Gastroesophageal sphincter (tissue), 4 donors: ENCODE data around the gene KIF24. TPM values are rescaled to one million over a fixed set of nuclear protein-coding genes. Genes with fewer than 3 reads are reported as not detected.

Experiments
- ATAC-seq: fragments of 150-250 bp; one replicate; pipeline ENCODE4 v1.9.1; 2016; ENCODE audit warnings: mild to moderate bottlenecking, moderate library complexity
- H3K27ac ChIP-seq, 4 donors: fragments of 200-600 bp; sonication (generic) in 3 of 4; 1 replicate in 3 of 4; 2 replicates in 1 of 4; pipeline ENCODE4 v1.5.1; 2016 to 2019
- H3K27me3 ChIP-seq: fragments of 200-600 bp; sonication (generic); one replicate; pipeline ENCODE4 v1.5.1; 2019
- H3K36me3 ChIP-seq, 2 donors: fragments of 200-600 bp; sonication (generic); one replicate each; pipeline ENCODE4 v1.5.1; 2019; ENCODE audit warnings: control low read depth in 1 of 2
- H3K4me1 ChIP-seq, 3 donors: fragments of 200-600 bp; sonication (generic); 1 replicate in 2 of 3; 2 replicates in 1 of 3; pipeline ENCODE4 v1.5.1; 2016 to 2019; ENCODE audit warnings: control low read depth in 2 of 3
- H3K4me3 ChIP-seq, 2 donors: fragments of 200-600 bp; sonication (generic); one replicate each; pipeline ENCODE4 v1.5.1; 2019; ENCODE audit warnings: mild to moderate bottlenecking in 1 of 2, moderate library complexity in 1 of 2
- H3K9me3 ChIP-seq, 3 donors: fragments of 200-600 bp; sonication (generic); one replicate each; pipeline ENCODE4 v1.5.1; 2017 to 2019; ENCODE audit warnings: control low read depth in 2 of 3
- CTCF ChIP-seq, 4 experiments: fragments of 200-600 bp in 2 of 4; fragments of 450-650 bp in 2 of 4; sonication (generic) in 1 of 4; IDR thresholded peaks; one replicate each; pipeline ENCODE4 v1.5.1; 2017 to 2019; ENCODE audit warnings: antibody characterized with exemption in 4 of 4, mild to moderate bottlenecking in 2 of 4, moderate library complexity in 2 of 4
- EP300 ChIP-seq: sonication (generic); formaldehyde crosslinking; IDR thresholded peaks from one replicate; pipeline ENCODE4 v1.6.1; 2017; ENCODE audit warnings: antibody characterized with exemption, mild to moderate bottlenecking
- POLR2A ChIP-seq, 2 donors: fragments of 450-650 bp; IDR thresholded peaks; one replicate each; pipeline ENCODE4 v1.6.1; 2017; ENCODE audit warnings: antibody characterized with exemption in 2 of 2, mild to moderate bottlenecking in 2 of 2, moderate library complexity in 1 of 2
- POLR2AphosphoS5 ChIP-seq: sonication (generic); formaldehyde crosslinking; IDR thresholded peaks from one replicate; pipeline ENCODE4 v1.6.1; 2017; ENCODE audit warnings: antibody characterized with exemption
- WGBS, 2 donors: methylation state at CpG; one replicate each; pipeline ENCODE4 v1.1.5; 2018; ENCODE audit warnings: low coverage in 1 of 2; 5-methylcytosine and 5-hydroxymethylcytosine counted together
- total RNA-seq, 4 donors: library from RNA; depleted of rRNA; stranded (reverse); fragments of >200 nt; gene quantifications; one replicate each; pipeline ENCODE4 v1.1.0, GENCODE V29; 2016

The KIF24 gene
- 1 to 10 TPM in 2 of 4 donors, under 1 TPM in 2; 0.54 to 2.2 (median 1.2) TPM for total RNA-seq

- peak within 1 kb of the TSS; percentile 62 to 94 for H3K4me3 ChIP-seq
- TF ChIP-seq POLR2A (IDR thresholded peaks at IDR 0.05) (peak; percentile 25 to 68), CTCF (IDR thresholded peaks at IDR 0.05) (peak in 1 of 4 experiments; percentile 29), EP300 (no peak), POLR2AphosphoS5 (peak; percentile 72)
- peak; percentile 98 for ATAC-seq
- no peaks in the 10 kb centered on the region for H3K9me3 ChIP-seq
- H3K36me3 ChIP-seq, result no peaks in the 10 kb centered on the region
- peak within 1 kb of the TSS; percentile 88 to 97 (median 96) for H3K27ac ChIP-seq
- H3K4me1 ChIP-seq, result peaks cover 0 to 47% (median 5%) of the 10 kb centered on the region in 3 donors
- 0% methylated on average over 9 of the region's 64 CpGs; no CpG with 5 or more reads in 1 of the 2 donors for WGBS, 2 donors
- H3K27me3 ChIP-seq, result no peaks in the 10 kb centered on the region
Measured at GRCh38 chr9:34328987-34329832, at the start of gene KIF24, which contains the start of gene NUDT2. Gene KIF24 (minus strand): TSS chr9:34329268. CDS start chr9:34311346, 17,922 bp downstream. Gene NUDT2 (plus strand): TSS chr9:34329569. CDS start chr9:34339040, 9,471 bp downstream.

GRCh38 chr9:34378376-34379060, 49.5 kb upstream of the KIF24 start:
- peaks cover 0 to 74% (median 27%) of the 10 kb centered on the region in 3 donors for H3K4me1 ChIP-seq
- WGBS, 2 donors, result 84 to 87% methylated on average over 2 to 3 of the region's 3 CpGs

GRCh38 chr9:34377404-34377746, 48.3 kb upstream of the KIF24 start:
- peaks cover 0 to 4% of the 10 kb centered on the region in 2 donors for H3K36me3 ChIP-seq
- H3K27me3 ChIP-seq, result no peaks in the 10 kb centered on the region
- no peaks in the 10 kb centered on the region for H3K9me3 ChIP-seq
- peak overlapping the region in 3 of 4 donors; percentile 76 to 88 (median 86) for H3K27ac ChIP-seq
- H3K4me1 ChIP-seq, result peaks cover 0 to 74% (median 27%) of the 10 kb centered on the region in 3 donors
- no peak for ATAC-seq
- H3K4me3 ChIP-seq, result peak overlapping the region; percentile 53 to 86
- WGBS, 2 donors, result 7% methylated on average over 14 of the region's 21 CpGs; no CpG with 5 or more reads in 1 of the 2 donors
- no peak for TF ChIP-seq EP300
- TF ChIP-seq CTCF (IDR thresholded peaks at IDR 0.05), result peak in 1 of 4 experiments; percentile 6

More at GRCh38 chr9:34378376-34379060, 49.5 kb upstream of the KIF24 start:
- Histone ChIP-seq H3K9me3 (no peaks in the 10 kb centered on the region), H3K27ac (peak overlapping the region in 3 of 4 donors; percentile 25 to 34 (median 26)), H3K27me3 (no peaks in the 10 kb centered on the region), H3K36me3 (no peaks in the 10 kb centered on the region), H3K4me3 (no peak overlapping the region)
- TF ChIP-seq EP300, result no peak
- TF ChIP-seq POLR2AphosphoS5, result no peak
- no peak for TF ChIP-seq POLR2A (IDR thresholded peaks at IDR 0.05)
- TF ChIP-seq CTCF (IDR thresholded peaks at IDR 0.05), result no peak
- no peak for ATAC-seq

- Histone ChIP-seq H3K27me3 (no peaks in the 10 kb centered on the region), H3K4me3 (peak within 1 kb of the TSS; percentile 53 to 86), H3K9me3 (no peaks in the 10 kb centered on the region), H3K4me1 (peaks cover 0 to 69% (median 27%) of the 10 kb centered on the region in 3 donors), H3K27ac (peak within 1 kb of the TSS; percentile 40 to 88 (median 81)), H3K36me3 (peaks cover 0 to 10% of the 10 kb centered on the region in 2 donors)
- TF ChIP-seq POLR2A (IDR thresholded peaks at IDR 0.05) (peak; percentile 34 to 66), POLR2AphosphoS5 (peak; percentile 71), CTCF (IDR thresholded peaks at IDR 0.05) (peak in 1 of 4 experiments; percentile 15), EP300 (no peak)
- peak; percentile 89 for ATAC-seq
- WGBS, 2 donors, result 0 to 4% methylated on average over 4 to 6 of the region's 54 CpGs
Measured at GRCh38 chr9:34376596-34377403, 47.7 kb upstream of the KIF24 start, which contains the start of gene MYORG. Gene MYORG (minus strand): TSS chr9:34376898. CDS start chr9:34372943, 3,955 bp downstream.
